Thoracic aorta (tissue), 2 donors: ENCODE results near the gene SPATA9. TPM values are rescaled to one million over a fixed set of nuclear protein-coding genes. Genes with fewer than 3 reads are reported as not detected.

ENCODE experiments used
- ATAC-seq: fragments of 150-250 bp; one replicate; pipeline ENCODE4 v1.8.0; 2017; ENCODE audit warnings: low read depth; ENCODE audit not compliant: insufficient number of reproducible peaks, low FRiP score
- DNase-seq: peaks from one replicate; pipeline ENCODE4 v3.0.0-alpha.2; 2020; ENCODE audit warnings: low spot score
- H3K27ac ChIP-seq, 2 donors: fragments of 200-600 bp; sonication (generic); 1 replicate in 1 of 2; 2 replicates in 1 of 2; pipeline ENCODE4 v1.5.1; 2016; ENCODE audit warnings: mild to moderate bottlenecking in 2 of 2, moderate library complexity in 2 of 2
- H3K27me3 ChIP-seq: fragments of 200-600 bp; sonication (generic); replicated peaks from 2 replicates; pipeline ENCODE4 v1.6.0; 2016; ENCODE audit warnings: mild to moderate bottlenecking; ENCODE audit not compliant: insufficient read depth
- H3K36me3 ChIP-seq: fragments of 200-600 bp; sonication (generic); one replicate; pipeline ENCODE4 v1.5.1; 2016
- H3K4me1 ChIP-seq, 2 donors: fragments of 200-600 bp; sonication (generic); 1 replicate in 1 of 2; 2 replicates in 1 of 2; pipeline versions ENCODE4 v1.5.1 to v1.6.0; 2016; ENCODE audit warnings: low read depth in 2 of 2, mild to moderate bottlenecking in 1 of 2; ENCODE audit not compliant: control insufficient read depth in 1 of 2
- H3K4me3 ChIP-seq: fragments of 200-600 bp; sonication (generic); 2 replicates; pipeline ENCODE4 v1.5.1; 2016; ENCODE audit warnings: mild to moderate bottlenecking
- H3K9me3 ChIP-seq: fragments of 200-600 bp; sonication (generic); 2 replicates; pipeline ENCODE4 v1.5.1; 2016
- CTCF ChIP-seq: fragments of 200-600 bp; sonication (generic); IDR thresholded peaks from one replicate; pipeline ENCODE4 v1.5.1; 2019; ENCODE audit warnings: antibody characterized with exemption
- total RNA-seq, 2 donors: library from RNA; depleted of rRNA; stranded (reverse); fragments of >200 nt; gene quantifications; one replicate each; pipeline versions ENCODE4 v1.1.0 to v1.2.3, GENCODE V29; 2016

Gene SPATA9
- total RNA-seq, 2 donors from 2014 or later = 0.35 TPM; not detected in 1

- no peak overlapping the region for H3K27ac ChIP-seq
- H3K9me3 ChIP-seq = no peaks in the 10 kb centered on the region
- no peak overlapping the region for H3K4me3 ChIP-seq
- H3K36me3 ChIP-seq = no peaks in the 10 kb centered on the region
- DNase-seq (no peak), ATAC-seq (no peak)
- H3K4me1 ChIP-seq = peaks cover 26 to 43% of the 10 kb centered on the region in 2 donors
- no peak for TF ChIP-seq CTCF
- H3K27me3 ChIP-seq = no peaks in the 10 kb centered on the region
These were observed 46.6 kb upstream of the SPATA9 start for GRCh38 chr5:95729115-95730010.

GRCh38 chr5:95728494-95729114, 45.8 kb upstream of the SPATA9 start:
- no peaks in the 10 kb centered on the region for H3K36me3 ChIP-seq
- H3K27me3 ChIP-seq = no peaks in the 10 kb centered on the region
- no peak overlapping the region for H3K27ac ChIP-seq
- no peak overlapping the region for H3K4me3 ChIP-seq
- H3K9me3 ChIP-seq = no peaks in the 10 kb centered on the region
- no peak for DNase-seq
- H3K4me1 ChIP-seq = peaks cover 18 to 36% of the 10 kb centered on the region in 2 donors
- no peak for TF ChIP-seq CTCF
- ATAC-seq = no peak

- no peaks in the 10 kb centered on the region for H3K36me3 ChIP-seq
These were observed 45.0 kb upstream of the SPATA9 start for GRCh38 chr5:95727764-95728191.

GRCh38 chr5:95726811-95727763, 44.3 kb upstream of the SPATA9 start:
- Histone ChIP-seq H3K36me3 (no peaks in the 10 kb centered on the region), H3K4me1 (peaks cover 9 to 21% of the 10 kb centered on the region in 2 donors), H3K9me3 (no peaks in the 10 kb centered on the region), H3K4me3 (peak overlapping the region; percentile 25), H3K27me3 (no peaks in the 10 kb centered on the region), H3K27ac (peak overlapping the region in 1 of 2 donors; percentile 2)
- DNase-seq = no peak
- no peak for TF ChIP-seq CTCF
- ATAC-seq = no peak

More at GRCh38 chr5:95727764-95728191, 45.0 kb upstream of the SPATA9 start:
- DNase-seq (no peak), ATAC-seq (no peak)
- no peak overlapping the region for H3K4me3 ChIP-seq
- no peaks in the 10 kb centered on the region for H3K9me3 ChIP-seq
- peaks cover 10 to 27% of the 10 kb centered on the region in 2 donors for H3K4me1 ChIP-seq
- TF ChIP-seq CTCF = no peak
- H3K27ac ChIP-seq = no peak overlapping the region
- no peaks in the 10 kb centered on the region for H3K27me3 ChIP-seq
